HUDEP-2 (cell line): ENCODE measurements around the gene PPP1R14B.
"Not testable (repeated sequence)": the region's sequence is repeated elsewhere in the genome, so short reads cannot be mapped to it uniquely, and the experiment has no call there.

ENCODE experiments used
- DNase-seq, 76 experiments: peaks; one replicate each; lab custom pipeline; 2025; ENCODE audit not compliant: unreplicated experiment in 76 of 76; lab: John Stamatoyannopoulos, UW

The PPP1R14B gene

DNA sequence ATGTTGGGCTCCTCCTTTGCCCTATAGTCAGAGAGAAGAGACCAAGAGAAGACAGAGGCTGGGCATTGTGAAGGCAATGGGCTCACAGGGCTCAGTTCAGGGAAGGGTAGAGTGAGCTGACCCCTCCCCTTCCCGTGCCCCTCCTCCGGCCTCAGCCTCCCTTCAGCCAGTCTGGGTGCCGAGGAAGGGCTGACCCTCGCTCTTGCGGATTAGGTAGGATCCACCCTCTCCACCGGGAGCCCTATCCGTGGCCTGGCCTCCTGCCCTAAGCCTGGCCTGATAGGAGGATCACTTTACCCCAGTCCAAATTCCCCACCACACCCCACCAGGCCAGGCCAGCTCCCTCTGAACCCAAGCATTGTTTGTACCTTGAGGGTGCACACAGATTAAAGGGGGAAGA, 1.8 kb upstream of the PPP1R14B start:
- peak in 2 of 76 experiments; percentile 16 to 21 for DNase-seq

- DNase-seq, result peak in 1 of 76 experiments; percentile 54
These were observed 1.2 kb upstream of the PPP1R14B start for GRCh38 chr11:64247729-64248531.

GRCh38 chr11:64246621-64246870, 197 bp downstream of the PPP1R14B start:
- DNase-seq, result not testable (repeated sequence)

DNA sequence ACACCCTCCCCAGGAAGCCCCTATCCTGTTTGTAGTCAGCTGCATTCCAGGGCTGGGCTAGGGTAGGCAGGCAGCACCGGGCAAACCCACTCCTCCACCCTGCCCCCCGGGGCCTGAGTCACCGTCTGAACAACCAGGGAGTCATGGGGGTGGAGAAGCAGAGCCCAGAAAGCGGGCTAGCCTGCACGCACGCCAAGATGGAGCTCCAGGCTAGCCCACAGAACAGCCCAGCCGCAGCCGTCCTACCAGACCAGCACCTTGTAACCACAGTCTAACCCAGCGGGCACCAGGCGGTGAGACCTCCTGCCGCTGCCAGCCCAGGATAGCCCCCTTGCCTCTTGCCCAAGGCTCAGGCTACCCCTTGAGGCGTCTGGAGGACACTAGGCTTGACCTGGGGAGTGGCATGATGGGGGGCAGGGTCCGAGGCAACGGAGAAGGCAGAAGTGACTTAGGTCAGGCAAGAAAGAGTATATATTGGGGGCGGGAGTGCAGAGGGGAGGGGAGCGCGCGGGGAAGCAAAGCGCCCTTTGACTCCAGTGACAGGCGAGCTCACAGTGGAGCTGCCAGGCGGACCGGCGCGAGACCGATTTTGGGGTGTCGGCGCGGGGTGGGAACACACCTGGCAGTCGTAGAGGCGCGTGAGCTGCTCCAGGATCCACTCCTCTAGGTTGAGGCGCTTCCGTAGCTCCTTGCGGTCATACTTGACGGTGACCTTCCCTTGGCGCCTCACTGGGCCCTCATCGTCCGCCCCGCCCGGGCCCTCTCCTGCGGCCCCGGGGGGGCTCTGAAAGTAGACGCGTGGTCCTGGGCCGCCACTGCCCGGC, 734 bp downstream of the PPP1R14B start:
- peak in 66 of 76 experiments; percentile 14 to 81 (median 59) for DNase-seq

DNA sequence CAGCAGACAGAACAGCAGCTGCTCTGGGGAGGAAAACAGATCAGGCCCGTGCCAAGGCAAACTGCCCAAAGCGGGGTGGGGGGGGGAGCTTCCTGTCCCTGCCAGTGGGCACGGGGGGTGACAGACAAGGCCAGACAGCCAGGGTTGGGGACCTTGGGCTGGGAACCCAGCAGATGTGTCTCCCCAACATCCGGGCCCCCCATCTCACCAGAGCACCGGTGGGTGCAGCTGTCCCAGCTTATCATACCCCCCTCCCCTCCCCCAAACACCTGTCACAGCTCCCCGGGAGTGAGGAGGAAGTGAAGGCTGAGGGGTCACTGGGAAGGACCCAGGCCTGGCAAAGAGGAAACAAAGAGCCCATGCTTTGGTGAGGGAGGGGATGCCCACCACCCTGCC, 1.3 kb downstream of the PPP1R14B start:
- DNase-seq, result peak in 7 of 76 experiments; percentile 16 to 34 (median 25)

GRCh38 chr11:64244966-64245365, 1.8 kb downstream of the PPP1R14B start:
- DNase-seq, result no peak

- DNase-seq, result no peak
These were observed 2.6 kb downstream of the PPP1R14B start for GRCh38 chr11:64244107-64244506.

GRCh38 chr11:64243236-64243854, 3.4 kb downstream of the PPP1R14B start:
- no peak for DNase-seq

- DNase-seq, result peak in 32 of 76 experiments; percentile 12 to 98 (median 34)
These were observed 5.0 kb downstream of the PPP1R14B start for GRCh38 chr11:64241491-64242374.

GRCh38 chr11:64241241-64241490, 5.6 kb downstream of the PPP1R14B start:
- peak in 73 of 76 experiments; percentile 65 to 100 (median 99) for DNase-seq

GRCh38 chr11:64240435-64241240, 6.1 kb downstream of the PPP1R14B start, which contains the start of gene FKBP2:
TSS of gene FKBP2 (plus strand) at chr11:64241095. CDS start at chr11:64242388, 1,293 bp downstream.
- peak in 73 of 76 experiments; percentile 43 to 98 (median 95) for DNase-seq

DNA sequence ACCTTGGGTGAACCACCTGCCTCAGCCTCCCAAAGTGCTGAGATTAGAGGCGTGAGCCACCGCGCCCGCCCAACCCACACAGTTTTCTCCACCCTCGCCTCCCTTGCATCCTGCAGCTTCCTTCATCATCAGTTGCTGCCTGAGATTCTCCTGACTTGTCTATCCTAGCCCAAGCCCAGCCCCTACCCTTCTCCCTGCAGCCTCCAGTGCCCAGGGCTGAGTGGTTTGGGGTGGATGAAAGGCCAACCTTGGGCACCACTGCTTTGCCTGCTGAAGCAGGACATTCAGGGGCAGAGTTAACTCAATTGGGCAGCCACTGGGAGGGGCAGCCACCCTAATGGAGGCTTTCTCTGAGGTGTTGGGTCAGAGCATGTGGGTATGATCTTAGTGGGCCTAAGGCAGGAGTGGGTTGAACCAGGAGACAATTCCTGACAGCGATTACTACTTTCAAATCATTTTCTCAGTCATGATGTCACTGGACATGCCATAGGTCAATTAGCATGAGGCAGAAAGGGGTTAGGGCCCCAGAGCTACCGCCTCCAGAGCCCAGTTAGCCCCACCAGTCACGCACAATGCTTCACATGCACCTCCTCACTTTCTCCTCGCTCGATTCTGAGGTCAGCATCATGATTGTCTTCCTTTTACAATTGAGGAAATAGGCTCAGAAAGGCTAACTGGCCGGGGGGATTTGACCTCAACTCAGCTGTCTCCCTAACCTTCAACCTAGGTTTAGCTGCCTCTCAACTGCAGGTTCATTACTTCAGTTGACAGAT, 6.9 kb downstream of the PPP1R14B start:
- DNase-seq, result no peak

- no peak for DNase-seq
These were observed 7.7 kb downstream of the PPP1R14B start for GRCh38 chr11:64238999-64239398.

DNA sequence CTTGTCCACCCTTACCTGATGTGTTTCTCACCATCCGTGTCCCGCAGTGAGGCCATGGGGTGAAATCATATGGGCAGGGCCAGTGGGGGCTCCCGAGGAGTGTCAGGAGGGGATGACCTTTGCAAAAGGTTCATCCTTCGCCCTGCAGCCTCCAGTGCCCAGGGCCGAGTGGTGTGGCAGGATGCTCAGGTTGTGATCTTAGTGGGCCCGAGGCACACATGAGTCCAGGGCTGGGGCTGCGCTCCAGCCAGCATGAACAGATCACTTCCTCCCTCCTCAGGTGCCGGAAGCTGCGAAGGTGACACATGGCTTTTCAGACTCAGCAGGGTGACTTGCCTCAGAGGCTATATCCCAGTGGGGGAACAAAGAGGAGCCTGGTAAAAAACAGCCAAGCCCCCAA, 8.7 kb downstream of the PPP1R14B start:
- DNase-seq, result no peak

- DNase-seq, result no peak
These were observed 9.2 kb downstream of the PPP1R14B start for GRCh38 chr11:64237484-64237951.

DNA sequence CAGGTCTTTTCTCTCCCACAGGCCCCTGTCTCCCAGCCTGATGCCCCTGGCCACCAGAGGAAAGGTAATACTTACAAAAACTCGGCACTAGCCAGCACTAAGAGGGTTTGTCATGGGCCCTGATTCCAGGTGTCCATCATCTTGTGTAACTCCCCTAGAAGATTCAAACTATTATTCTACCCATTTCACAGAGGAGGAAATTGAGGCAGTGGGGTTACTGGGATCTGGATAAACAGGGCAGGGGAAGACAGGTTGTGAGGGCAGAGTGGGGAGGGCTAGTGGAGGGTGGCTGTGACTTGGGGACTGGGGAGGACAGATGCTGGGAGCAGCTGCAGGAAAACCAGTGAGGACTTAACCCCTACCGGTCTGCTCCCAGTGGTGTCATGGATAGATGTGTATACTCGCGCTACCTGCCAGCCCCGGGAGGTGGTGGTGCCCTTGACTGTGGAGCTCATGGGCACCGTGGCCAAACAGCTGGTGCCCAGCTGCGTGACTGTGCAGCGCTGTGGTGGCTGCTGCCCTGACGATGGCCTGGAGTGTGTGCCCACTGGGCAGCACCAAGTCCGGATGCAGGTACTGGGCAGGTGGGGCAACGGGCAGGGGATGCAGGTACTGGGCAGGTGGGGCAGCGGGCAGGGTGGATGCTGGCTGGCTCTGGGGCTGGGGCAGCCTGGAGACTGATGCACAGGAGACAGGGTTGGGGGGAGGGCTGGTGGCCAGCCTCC, 11.1 kb downstream of the PPP1R14B start:
- DNase-seq, result no peak

DNA sequence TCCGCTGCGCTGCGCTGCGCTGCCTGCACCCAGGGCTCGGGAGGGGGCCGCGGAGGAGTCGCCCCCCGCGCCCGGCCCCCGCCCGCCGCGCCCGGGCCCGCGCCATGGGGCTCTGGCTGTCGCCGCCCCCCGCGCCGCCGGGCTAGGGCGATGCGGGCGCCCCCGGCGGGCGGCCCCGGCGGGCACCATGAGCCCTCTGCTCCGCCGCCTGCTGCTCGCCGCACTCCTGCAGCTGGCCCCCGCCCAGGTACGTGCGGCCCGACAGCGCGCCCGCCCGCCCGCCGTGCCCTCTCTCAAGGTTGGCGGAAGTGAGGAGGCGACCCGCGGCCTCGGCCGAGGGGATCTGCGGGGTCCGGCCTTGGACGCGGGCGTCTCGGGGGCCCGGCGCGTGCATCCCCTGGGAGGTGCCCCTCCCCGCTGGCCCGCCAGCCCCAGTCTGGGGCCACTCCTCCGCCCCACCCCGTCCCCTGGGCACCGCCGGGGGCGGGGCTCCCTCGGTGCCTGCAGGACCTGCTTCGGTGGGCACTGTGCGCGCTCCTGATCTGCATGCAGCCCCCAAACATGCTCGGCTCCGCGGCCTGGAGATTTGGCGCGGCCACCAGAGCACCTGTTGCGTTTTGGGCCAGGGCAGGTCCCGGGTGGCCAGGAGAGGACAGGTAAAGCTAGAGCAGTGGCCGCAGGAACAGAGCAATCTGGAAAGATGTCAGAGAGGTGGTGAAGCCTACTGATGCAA, 11.9 kb downstream of the PPP1R14B start:
- peak in 25 of 76 experiments; percentile 13 to 67 (median 36) for DNase-seq
